Urinary bladder (tissue), 4 donors: ENCODE measurements around the gene STARD10. TPM values are rescaled to one million over a fixed set of nuclear protein-coding genes. Genes with fewer than 3 reads are reported as not detected.
"Not testable (repeated sequence)": the region's sequence is repeated elsewhere in the genome, so short reads cannot be mapped to it uniquely, and the experiment has no call there.

Experiments
- DNase-seq: peaks from one replicate; pipeline ENCODE4 v3.0.0-alpha.2; 2015; ENCODE audit errors: extremely low spot score
- H3K27ac ChIP-seq: one replicate; pipeline ENCODE4 v1.5.1; 2013; ENCODE audit warnings: low read depth, mild to moderate bottlenecking, moderate library complexity
- H3K36me3 ChIP-seq: one replicate; pipeline ENCODE4 v1.6.1; 2013; ENCODE audit warnings: mild to moderate bottlenecking, moderate library complexity; ENCODE audit not compliant: insufficient read depth
- H3K4me1 ChIP-seq: one replicate; pipeline ENCODE4 v1.6.1; 2013; ENCODE audit warnings: mild to moderate bottlenecking, moderate library complexity; ENCODE audit not compliant: insufficient read depth
- H3K4me3 ChIP-seq: one replicate; pipeline ENCODE4 v1.5.1; 2013; ENCODE audit warnings: low read depth, low read length
- WGBS: extraction: QIAGEN DNeasy Blood & Tissue Kit; methylation state at CpG from one replicate; pipeline ENCODE4 v1.1.7; 2013; 5-methylcytosine and 5-hydroxymethylcytosine counted together
- polyA plus RNA-seq: library from polyadenylated mRNA; stranded (reverse); fragments of 200-250 nt; gene quantifications from one replicate; pipeline ENCODE4 v1.2.3, GENCODE V29; 2013
- total RNA-seq: library from RNA; depleted of rRNA; stranded (reverse); fragments of >200 nt; gene quantifications from one replicate; pipeline ENCODE4 v1.2.3, GENCODE V29; 2014
- donor health status: healthy with polysubstance abuse.
- donor health status: healthy.

The STARD10 gene
- total and polyA plus RNA-seq, 2 donors, result 16.3 to 33.5 TPM

DNA sequence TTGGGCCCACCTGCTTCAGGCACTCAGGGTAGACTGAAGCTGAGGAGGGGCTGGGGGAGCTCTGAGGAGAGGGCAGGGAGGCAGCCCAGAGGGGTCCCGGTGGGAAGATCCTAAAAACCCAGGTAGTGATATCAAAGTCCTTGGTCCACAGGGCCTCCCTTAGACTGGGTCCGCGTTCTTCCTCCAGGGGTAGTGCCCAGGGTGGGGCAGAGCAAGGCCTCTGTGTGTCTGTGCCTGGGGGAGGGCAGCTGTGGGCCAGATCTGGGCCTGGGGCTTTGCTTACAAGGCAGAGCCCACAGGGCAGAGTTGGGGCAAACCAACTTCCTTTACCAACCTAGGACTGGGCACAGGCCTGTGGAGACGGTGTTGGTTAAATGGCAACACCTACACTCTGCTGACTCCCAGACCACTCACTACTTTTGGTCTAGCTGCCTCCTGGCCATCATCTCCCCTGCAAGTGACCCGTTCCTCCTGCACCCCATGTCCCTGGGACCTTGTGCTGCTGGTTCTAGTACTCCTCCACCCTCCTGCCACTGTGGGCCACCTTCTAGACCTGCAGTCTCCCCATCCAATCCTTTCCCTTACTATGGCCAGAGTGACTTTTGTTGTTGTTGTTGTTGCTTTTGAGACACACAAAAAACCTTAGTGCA is 36.2 kb upstream of the STARD10 start:
- 88% methylated on average over 5 of the region's 5 CpGs for WGBS
- Histone ChIP-seq H3K27ac (no peak overlapping the region), H3K4me3 (no peak overlapping the region), H3K36me3 (no peaks in the 10 kb centered on the region), H3K4me1 (no peaks in the 10 kb centered on the region)
- no peak for DNase-seq

DNA sequence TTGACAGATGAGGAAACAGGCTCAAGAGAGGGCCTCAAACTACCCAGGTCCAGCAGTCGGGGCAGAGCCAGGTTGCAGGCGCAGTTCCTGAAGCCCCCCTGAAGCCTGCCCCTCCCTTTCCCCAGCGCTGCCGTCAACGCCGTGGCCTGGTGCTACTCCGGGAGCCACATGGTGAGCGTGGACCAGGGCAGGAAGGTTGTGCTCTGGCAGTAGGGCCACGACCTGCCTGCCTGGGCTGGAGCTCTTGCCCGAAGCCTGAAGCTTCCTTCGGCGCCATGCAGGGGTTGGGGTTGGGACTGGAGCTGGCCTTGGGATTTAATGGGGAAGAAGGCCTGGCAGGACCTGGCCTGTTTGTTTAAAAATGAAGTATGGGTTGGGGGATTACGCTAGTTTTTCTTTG is 35.3 kb upstream of the STARD10 start:
- H3K36me3 ChIP-seq, result no peaks in the 10 kb centered on the region
- no peak overlapping the region for H3K27ac ChIP-seq
- no peak overlapping the region for H3K4me3 ChIP-seq
- no peaks in the 10 kb centered on the region for H3K4me1 ChIP-seq
- DNase-seq, result no peak
- whole genome bisulfite sequencing, result 88% methylated on average over 13 of the region's 13 CpGs

DNA sequence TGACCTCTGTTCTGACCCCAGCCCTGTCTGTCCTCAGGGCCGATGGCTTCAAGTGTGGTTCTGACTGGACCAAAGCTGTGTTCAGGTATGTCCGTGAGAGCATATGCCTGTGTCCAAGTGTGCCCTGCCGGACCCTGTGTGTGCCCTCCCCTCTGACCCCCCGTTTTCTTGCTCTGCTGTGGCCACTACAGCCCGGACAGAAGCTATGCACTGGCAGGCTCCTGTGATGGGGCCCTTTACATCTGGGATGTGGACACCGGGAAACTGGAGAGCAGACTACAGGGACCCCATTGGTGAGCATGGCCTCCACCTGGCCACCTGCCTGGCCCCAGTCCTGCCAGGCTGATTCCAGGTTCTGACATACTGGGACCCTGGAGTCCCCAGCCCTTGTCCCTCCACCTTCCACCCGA is 34.9 kb upstream of the STARD10 start:
- WGBS, result 83% methylated on average over 7 of the region's 7 CpGs
- no peak for DNase-seq
- Histone ChIP-seq H3K36me3 (no peaks in the 10 kb centered on the region), H3K4me3 (no peak overlapping the region), H3K27ac (no peak overlapping the region), H3K4me1 (no peaks in the 10 kb centered on the region)

DNA sequence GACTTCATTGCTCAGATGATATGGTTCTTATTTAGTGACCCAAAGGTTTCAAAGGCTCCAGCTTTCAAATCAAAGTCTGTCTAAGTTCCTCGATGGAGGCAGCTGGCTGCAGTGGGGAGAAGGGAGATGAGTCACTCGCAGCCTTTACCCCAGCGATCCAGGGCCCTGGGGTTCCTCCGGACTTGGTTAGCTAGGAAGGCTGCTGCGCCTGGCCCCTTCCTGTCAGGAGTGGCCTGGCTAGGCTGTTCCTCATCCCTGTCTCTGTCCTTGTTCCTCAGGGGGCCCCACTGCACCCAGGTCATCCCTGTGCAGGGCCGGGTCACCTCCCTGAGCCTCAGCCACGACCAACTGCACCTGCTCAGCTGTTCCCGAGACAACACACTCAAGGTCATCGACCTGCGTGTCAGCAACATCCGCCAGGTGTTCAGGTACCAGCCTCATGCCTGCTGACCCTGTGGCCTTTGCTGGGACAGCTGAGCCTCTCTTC is 34.3 kb upstream of the STARD10 start:
- WGBS, result 71% methylated on average over 11 of the region's 11 CpGs
- Histone ChIP-seq H3K4me3 (no peak overlapping the region), H3K36me3 (no peaks in the 10 kb centered on the region), H3K4me1 (no peaks in the 10 kb centered on the region), H3K27ac (no peak overlapping the region)
- no peak for DNase-seq

DNA sequence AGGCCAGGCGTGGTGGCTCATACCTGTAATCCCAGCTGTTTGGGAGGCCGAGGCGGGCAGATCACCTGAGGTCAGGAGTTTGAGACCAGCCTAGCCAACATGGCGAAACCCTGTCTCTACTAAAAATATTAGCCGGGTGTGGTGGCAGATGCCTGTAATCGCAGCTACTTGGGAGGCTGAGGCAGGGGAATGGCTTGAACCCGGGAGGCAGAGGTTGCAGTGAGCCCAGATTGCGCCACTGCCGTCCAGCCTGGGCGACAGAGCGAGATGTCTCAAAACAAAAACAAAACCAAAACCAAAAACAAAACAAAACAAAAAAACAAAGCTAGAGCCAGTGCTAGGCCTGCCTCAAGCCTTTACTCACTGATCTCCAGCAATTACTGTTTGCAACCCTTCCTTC is 33.8 kb upstream of the STARD10 start:
- H3K36me3 ChIP-seq, H3K27ac ChIP-seq, H3K4me1 ChIP-seq, H3K4me3 ChIP-seq, DNase-seq: not testable (repeated sequence)
- 81% methylated on average over 11 of the region's 11 CpGs for WGBS

DNA sequence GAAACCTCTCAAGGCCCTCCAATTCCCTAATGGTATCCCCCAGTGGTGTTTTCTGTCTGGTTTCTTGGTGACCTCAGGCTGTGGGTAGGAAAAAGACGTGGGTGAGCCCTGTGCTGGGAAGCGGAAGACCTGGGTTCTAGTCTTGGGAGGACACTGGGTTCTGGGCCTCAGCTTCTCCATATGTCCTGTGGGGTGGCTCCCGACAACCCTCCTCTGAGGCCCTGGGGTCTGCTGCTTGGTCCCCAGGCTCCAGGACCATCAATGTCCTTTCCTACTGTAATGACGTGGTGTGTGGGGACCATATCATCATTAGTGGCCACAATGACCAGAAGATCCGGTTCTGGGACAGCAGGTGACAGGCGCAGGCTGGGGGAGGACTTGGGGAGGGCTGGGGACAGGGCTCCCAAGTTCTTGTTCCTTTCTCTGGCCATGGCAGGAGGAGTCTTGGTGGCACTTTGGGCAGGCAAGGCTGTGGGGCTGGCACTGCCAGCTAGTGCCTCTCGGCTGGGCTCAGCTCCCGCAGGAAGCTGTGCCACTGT is 33.2 kb upstream of the STARD10 start:
- no peaks in the 10 kb centered on the region for H3K4me1 ChIP-seq
- no peak for DNase-seq
- no peak overlapping the region for H3K27ac ChIP-seq
- H3K4me3 ChIP-seq, result no peak overlapping the region
- H3K36me3 ChIP-seq, result no peaks in the 10 kb centered on the region
- 90% methylated on average over 8 of the region's 8 CpGs for WGBS

DNA sequence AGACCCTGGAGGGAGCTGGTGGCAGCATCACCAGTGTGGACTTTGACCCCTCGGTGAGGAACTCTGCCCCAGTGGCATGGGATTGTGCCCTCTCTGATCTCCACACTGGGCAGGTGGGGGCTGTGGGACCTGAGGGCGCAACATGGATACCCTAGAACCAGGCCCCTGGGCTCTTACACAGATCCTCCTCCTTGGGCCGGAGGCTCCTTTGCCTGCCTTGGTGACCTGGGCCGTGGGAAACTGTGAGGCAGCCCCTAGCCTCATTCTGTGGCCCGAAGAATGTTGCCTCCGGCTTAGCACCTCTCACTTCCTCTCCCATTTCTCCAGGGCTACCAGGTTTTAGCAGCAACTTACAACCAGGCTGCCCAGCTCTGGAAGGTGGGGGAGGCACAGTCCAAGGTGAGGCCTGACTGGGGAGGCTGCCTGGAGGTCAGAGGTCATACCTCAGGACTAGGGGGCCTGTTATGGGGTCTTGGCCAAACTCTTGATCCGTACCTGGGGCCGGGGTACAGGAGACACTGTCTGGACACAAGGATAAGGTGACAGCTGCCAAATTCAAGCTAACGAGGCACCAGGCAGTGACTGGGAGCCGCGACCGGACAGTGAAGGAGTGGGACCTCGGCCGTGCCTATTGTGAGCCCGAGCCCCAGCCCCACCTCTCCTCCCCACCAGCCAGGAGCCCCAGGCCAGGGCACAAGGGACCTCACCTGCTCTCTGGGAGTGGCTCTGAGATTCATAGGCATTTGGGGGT is 32.5 kb upstream of the STARD10 start:
- no peak for DNase-seq
- Histone ChIP-seq H3K27ac (no peak overlapping the region), H3K4me1 (no peaks in the 10 kb centered on the region), H3K4me3 (no peak overlapping the region), H3K36me3 (no peaks in the 10 kb centered on the region)
- 87% methylated on average over 15 of the region's 15 CpGs for WGBS

DNA sequence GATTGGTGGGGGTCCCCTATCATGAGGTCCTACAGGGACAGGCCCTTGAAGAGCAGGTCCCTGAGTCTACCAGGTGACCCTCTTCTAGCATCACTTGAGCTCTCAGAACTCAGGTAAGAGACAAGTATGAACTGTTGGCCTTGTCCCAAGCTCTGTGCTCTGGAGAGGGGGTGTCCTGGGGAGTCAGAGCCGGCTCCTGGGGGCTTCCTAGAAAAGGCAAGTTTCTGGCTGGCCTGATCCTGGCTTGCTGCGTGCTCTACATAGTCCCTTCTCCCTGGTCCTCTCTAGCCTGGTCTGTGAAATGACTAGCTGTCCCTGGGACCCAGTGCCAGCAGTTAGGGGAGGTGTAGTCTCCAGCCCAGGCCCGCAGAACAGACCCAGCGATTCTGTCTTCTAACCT is 31.8 kb upstream of the STARD10 start:
- no peaks in the 10 kb centered on the region for H3K36me3 ChIP-seq
- no peaks in the 10 kb centered on the region for H3K4me1 ChIP-seq
- WGBS, result 64% methylated on average over 4 of the region's 4 CpGs
- no peak overlapping the region for H3K4me3 ChIP-seq
- H3K27ac ChIP-seq, result no peak overlapping the region
- DNase-seq, result no peak

DNA sequence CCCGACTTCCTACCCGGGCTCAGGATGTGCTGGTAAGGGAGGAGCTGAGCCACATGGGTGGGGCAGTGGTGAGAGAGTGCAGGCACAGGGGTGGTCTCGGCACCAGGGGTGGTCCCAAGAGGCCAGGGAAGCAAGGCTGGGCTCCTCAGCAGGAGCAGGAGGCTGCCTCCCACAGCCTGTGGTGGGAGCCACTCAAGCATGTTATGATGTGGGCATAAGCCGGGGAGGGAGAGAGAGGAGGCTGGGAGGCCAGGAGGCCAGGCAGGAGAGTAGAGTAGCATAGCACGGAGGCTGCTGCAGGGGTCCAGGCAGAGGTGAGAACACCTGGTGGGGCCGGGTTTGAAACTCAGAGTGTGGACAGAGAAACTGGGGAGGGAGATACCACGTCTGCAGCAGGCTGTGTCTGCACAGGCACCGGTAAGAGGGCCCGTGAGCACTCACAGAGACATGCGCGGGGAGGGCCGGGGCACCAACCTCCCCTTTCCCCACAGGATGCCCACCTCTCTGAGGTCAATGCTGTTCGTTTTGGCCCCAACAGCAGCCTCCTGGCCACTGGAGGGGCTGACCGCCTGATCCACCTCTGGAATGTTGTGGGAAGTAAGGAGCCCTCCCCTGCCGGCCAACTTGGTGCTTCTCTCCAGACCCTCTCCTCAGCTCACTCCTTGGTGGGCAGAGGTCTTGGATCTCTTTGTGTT is 31.1 kb upstream of the STARD10 start:
- 75% methylated on average over 15 of the region's 15 CpGs for WGBS
- DNase-seq, result no peak
- Histone ChIP-seq H3K4me1 (no peaks in the 10 kb centered on the region), H3K27ac (no peak overlapping the region), H3K36me3 (no peaks in the 10 kb centered on the region), H3K4me3 (no peak overlapping the region)

DNA sequence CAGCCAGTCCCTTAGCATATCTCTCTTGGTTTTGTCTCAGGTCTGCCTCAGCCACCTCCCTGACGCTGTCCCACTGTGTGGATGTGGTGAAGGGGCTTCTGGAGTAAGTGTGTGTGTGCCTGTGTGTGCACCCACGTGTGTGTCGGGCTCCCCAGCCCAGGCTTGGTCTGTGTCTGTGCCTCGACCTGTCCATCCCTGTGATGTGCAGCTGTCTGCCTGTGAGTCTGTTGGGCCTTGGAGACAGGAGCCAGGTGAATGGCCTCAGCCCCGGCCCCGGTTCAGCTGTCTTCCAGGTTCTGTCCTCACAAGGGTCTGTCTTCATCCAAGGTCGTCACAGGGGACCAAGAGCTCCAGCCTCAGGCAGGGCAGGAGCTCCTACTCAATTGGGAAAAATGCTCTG is 30.2 kb upstream of the STARD10 start:
- H3K4me1 ChIP-seq, result no peaks in the 10 kb centered on the region
- WGBS, result 84% methylated on average over 7 of the region's 7 CpGs
- H3K4me3 ChIP-seq, result no peak overlapping the region
- no peaks in the 10 kb centered on the region for H3K36me3 ChIP-seq
- H3K27ac ChIP-seq, result no peak overlapping the region
- no peak for DNase-seq

DNA sequence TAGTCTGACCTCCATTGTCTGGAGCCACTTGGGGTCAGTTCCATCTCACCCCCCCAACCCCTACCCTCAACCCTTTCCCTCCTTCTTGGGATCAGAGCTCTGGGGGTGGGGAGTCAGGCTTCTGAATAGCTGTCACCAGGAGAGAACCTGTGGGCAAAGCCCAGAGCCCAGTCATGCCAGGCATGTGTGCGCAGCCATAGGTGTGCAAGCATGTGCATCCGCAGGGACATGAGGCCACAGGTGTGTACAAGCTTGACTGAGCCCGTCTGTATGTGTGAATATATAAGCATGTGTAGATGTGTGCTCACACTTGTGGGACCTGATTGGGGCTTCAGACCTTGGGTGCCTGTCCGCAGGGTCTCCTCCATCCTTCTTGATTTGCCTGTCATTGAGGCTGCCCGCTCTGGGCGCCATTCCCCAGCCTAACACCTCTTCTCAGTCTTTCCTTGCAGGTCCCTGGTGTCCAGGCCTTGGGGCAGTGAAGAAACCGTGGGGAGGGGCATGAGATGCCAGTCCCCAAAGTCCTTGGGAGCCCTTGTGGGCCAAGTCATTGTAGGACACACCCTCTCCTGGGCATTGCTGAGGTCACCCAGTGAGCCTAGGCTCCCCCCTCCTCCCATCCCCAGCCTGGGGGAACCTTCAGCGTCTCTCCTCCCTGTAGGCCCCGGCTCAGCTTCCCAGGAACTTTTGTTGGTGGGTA is 29.4 kb upstream of the STARD10 start:
- no peaks in the 10 kb centered on the region for H3K4me1 ChIP-seq
- DNase-seq, result no peak
- H3K27ac ChIP-seq, result no peak overlapping the region
- H3K36me3 ChIP-seq, result no peaks in the 10 kb centered on the region
- no peak overlapping the region for H3K4me3 ChIP-seq
- WGBS, result 92% methylated on average over 9 of the region's 9 CpGs

DNA sequence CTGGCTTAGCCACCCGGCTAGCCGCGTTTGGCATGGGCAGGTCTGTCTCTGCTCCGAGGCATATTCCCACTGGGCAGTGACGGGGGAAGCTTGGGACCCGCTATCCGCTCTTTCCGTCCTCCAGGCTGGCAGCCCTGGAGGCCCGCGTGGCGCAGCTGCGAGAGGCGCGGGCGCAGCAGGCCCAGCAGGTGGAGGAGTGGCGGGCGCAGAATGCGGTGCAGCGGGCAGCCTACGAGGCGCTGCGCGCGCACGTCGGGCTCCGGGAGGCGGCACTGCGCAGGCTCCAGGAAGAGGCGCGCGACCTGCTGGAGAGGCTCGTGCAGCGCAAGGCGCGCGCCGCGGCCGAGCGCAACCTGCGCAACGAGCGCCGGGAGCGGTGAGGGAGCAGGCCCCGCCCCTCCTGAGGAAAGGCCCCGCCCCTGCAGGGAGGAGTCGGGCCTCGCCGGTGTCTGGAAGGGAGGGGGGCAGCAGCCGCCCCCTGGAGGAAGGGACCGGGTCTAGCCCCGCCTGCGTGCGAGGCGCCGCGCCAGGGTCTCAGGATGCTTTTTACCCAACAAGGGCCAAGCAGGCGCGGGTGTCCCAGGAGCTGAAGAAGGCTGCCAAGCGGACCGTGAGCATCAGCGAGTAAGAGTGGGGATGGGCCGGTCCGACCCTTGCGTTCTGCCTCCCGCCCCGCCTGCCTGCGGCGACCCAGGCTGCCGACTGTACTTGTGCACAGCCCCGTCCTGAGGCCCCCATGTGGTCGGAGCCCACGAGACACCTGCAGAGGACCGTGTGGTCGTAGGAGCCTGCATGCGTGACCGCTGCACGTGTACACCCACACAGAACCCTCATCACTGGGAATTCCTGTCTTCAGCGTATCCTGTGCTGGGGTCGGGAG is 28.3 kb upstream of the STARD10 start:
- DNase-seq, result peak; percentile 56
- Histone ChIP-seq H3K36me3 (no peaks in the 10 kb centered on the region), H3K27ac (peak overlapping the region; percentile 24), H3K4me3 (peak overlapping the region; percentile 20), H3K4me1 (no peaks in the 10 kb centered on the region)
- 10% methylated on average over 82 of the region's 82 CpGs for WGBS
